Body of pancreas (tissue), 4 donors: ENCODE measurements around the gene LCN12. TPM values are rescaled to one million over a fixed set of nuclear protein-coding genes. Genes with fewer than 3 reads are reported as not detected.

Experiments used
- ATAC-seq: fragments of 150-250 bp; one replicate; pipeline ENCODE4 v1.9.1; 2016
- DNase-seq, 4 donors: peaks; one replicate each; pipeline ENCODE4 v3.0.0-alpha.2; 2019
- H3K27ac ChIP-seq, 4 donors: fragments of 200-600 bp; sonication (generic); 1 replicate in 3 of 4; 2 replicates in 1 of 4; pipeline versions ENCODE4 v1.5.1 to v1.6.1; 2016 to 2019; ENCODE audit warnings: mild to moderate bottlenecking in 1 of 4, mixed read lengths in 1 of 4, moderate library complexity in 1 of 4
- H3K27me3 ChIP-seq, 2 donors: fragments of 200-600 bp; sonication (generic); one replicate each; pipeline ENCODE4 v1.6.0; 2016; ENCODE audit warnings: mild to moderate bottlenecking in 1 of 2
- H3K36me3 ChIP-seq, 2 donors: fragments of 200-600 bp; sonication (generic); replicated peaks in 1 of 2; 2 replicates each; pipeline ENCODE4 v1.5.1; 2016; ENCODE audit warnings: low read depth in 2 of 2; ENCODE audit not compliant: insufficient read depth in 1 of 2
- H3K4me1 ChIP-seq: fragments of 200-600 bp; sonication (generic); one replicate; pipeline ENCODE4 v1.6.0; 2016
- H3K4me3 ChIP-seq, 2 donors: fragments of 200-600 bp; sonication (generic); 1 replicate in 1 of 2; 2 replicates in 1 of 2; pipeline ENCODE4 v1.5.1; 2016 to 2019
- H3K9me3 ChIP-seq, 3 donors: fragments of 200-600 bp; sonication (generic); 1 replicate in 2 of 3; 2 replicates in 1 of 3; pipeline ENCODE4 v1.5.1; 2016
- POLR2A ChIP-seq, 3 donors: fragments of 450-650 bp; IDR thresholded peaks; one replicate each; pipeline ENCODE4 v1.6.1; 2016; ENCODE audit warnings: antibody characterized with exemption in 3 of 3, mild to moderate bottlenecking in 2 of 3
- WGBS, 2 donors: methylation state at CpG; one replicate each; pipeline ENCODE4 v1.1.5; 2017; 5-methylcytosine and 5-hydroxymethylcytosine counted together
- intact Hi-C: fragments of 100-400 bp; cut with DNase I; formaldehyde crosslinking; loops from one replicate; pipeline ENCODE4 v1.15.1; 2023
- total RNA-seq, 2 donors: library from RNA; depleted of rRNA; stranded (reverse); fragments of >200 nt; gene quantifications; one replicate each; pipeline ENCODE4 v1.1.0, GENCODE V29; 2016
- TF ChIP-seq, protein P1 (sequence below), 7 experiments: fragments of 450-650 bp in 4 of 7; fragments of 200-600 bp in 3 of 7; sonication (generic) in 3 of 7; IDR thresholded peaks; one replicate each; pipeline ENCODE4 v1.5.1; 2016 to 2019; ENCODE audit warnings: antibody characterized with exemption in 7 of 7

Gene LCN12
- total RNA-seq, 2 donors from 2014 or later, result 1.3 to 4.9 TPM

- DNase-seq (no peak), ATAC-seq (no peak)
- no peaks in the 10 kb centered on the region for H3K4me1 ChIP-seq
- no peaks in the 10 kb centered on the region for H3K27me3 ChIP-seq
- H3K9me3 ChIP-seq, result no peaks in the 10 kb centered on the region
- no peak for TF ChIP-seq POLR2A (IDR thresholded peaks at IDR 0.05)
- TF ChIP-seq, protein P1, sequence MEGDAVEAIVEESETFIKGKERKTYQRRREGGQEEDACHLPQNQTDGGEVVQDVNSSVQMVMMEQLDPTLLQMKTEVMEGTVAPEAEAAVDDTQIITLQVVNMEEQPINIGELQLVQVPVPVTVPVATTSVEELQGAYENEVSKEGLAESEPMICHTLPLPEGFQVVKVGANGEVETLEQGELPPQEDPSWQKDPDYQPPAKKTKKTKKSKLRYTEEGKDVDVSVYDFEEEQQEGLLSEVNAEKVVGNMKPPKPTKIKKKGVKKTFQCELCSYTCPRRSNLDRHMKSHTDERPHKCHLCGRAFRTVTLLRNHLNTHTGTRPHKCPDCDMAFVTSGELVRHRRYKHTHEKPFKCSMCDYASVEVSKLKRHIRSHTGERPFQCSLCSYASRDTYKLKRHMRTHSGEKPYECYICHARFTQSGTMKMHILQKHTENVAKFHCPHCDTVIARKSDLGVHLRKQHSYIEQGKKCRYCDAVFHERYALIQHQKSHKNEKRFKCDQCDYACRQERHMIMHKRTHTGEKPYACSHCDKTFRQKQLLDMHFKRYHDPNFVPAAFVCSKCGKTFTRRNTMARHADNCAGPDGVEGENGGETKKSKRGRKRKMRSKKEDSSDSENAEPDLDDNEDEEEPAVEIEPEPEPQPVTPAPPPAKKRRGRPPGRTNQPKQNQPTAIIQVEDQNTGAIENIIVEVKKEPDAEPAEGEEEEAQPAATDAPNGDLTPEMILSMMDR (IDR thresholded peaks at IDR 0.05), result no peak
- H3K27ac ChIP-seq, result no peak overlapping the region
- H3K36me3 ChIP-seq, result no peaks in the 10 kb centered on the region
- intact Hi-C loops, result no loop called here
- H3K4me3 ChIP-seq, result no peak overlapping the region
- WGBS, 2 donors, result 93 to 100% methylated on average over 3 to 9 of the region's 9 CpGs
These were observed 25.8 kb upstream of the LCN12 start for GRCh38 chr9:136926154-136926704.

DNA sequence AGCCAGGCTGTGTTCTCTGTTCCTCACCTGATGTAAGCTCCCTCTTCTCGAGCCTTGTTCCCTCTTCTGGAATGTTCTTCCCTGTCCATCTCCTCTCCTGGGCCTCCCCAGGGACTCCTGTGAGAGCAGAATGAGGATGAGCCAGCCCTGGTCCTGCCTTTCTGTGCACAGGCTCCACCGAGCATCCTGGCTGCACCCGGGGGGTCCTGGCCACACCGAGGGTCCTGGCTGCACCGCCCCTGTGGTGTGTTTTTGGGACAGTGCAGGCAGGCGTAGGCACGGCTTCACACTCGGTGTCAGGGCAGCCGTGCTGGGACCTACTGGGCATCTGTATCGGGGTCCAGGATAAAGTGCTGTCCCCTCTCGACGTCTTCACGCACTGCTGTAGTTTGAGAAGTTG, 25.3 kb upstream of the LCN12 start:
- ATAC-seq (no peak), DNase-seq (no peak)
- no peaks in the 10 kb centered on the region for H3K9me3 ChIP-seq
- H3K36me3 ChIP-seq, result no peaks in the 10 kb centered on the region
- 91 to 92% methylated on average over 1 to 13 of the region's 13 CpGs for WGBS, 2 donors
- no peaks in the 10 kb centered on the region for H3K4me1 ChIP-seq
- TF ChIP-seq, protein P1 (IDR thresholded peaks at IDR 0.05), result no peak
- no peak for TF ChIP-seq POLR2A (IDR thresholded peaks at IDR 0.05)
- no peaks in the 10 kb centered on the region for H3K27me3 ChIP-seq
- H3K4me3 ChIP-seq, result no peak overlapping the region
- no peak overlapping the region for H3K27ac ChIP-seq
- intact Hi-C loops, result no loop called here

- no peak for DNase-seq
- WGBS, 2 donors, result 82 to 89% methylated on average over 22 to 23 of the region's 23 CpGs
- no peak overlapping the region for H3K27ac ChIP-seq
These were observed 24.5 kb upstream of the LCN12 start for GRCh38 chr9:136927343-136928271.

GRCh38 chr9:136928591-136928990, 23.5 kb upstream of the LCN12 start:
- TF ChIP-seq POLR2A (IDR thresholded peaks at IDR 0.05), result no peak
- TF ChIP-seq, protein P1 (IDR thresholded peaks at IDR 0.05), result no peak
- ATAC-seq (no peak), DNase-seq (no peak)
- intact Hi-C loops, result no loop called here
- H3K9me3 ChIP-seq, result no peaks in the 10 kb centered on the region
- no peaks in the 10 kb centered on the region for H3K4me1 ChIP-seq
- no peaks in the 10 kb centered on the region for H3K36me3 ChIP-seq
- H3K27me3 ChIP-seq, result no peaks in the 10 kb centered on the region
- H3K4me3 ChIP-seq, result no peak overlapping the region
- 74 to 80% methylated on average over 4 to 9 of the region's 9 CpGs for WGBS, 2 donors
- no peak overlapping the region for H3K27ac ChIP-seq

More at GRCh38 chr9:136927343-136928271, 24.5 kb upstream of the LCN12 start:
- no peaks in the 10 kb centered on the region for H3K36me3 ChIP-seq
- TF ChIP-seq, protein P1 (IDR thresholded peaks at IDR 0.05), result no peak
- no peak for TF ChIP-seq POLR2A (IDR thresholded peaks at IDR 0.05)
- no peaks in the 10 kb centered on the region for H3K27me3 ChIP-seq
- H3K4me3 ChIP-seq, result no peak overlapping the region
- intact Hi-C loops, result no loop called here
- H3K9me3 ChIP-seq, result no peaks in the 10 kb centered on the region
- ATAC-seq, result no peak
- H3K4me1 ChIP-seq, result no peaks in the 10 kb centered on the region
